Activated T-cell treated with anti-CD3 and anti-CD28 coated beads, Interleukin-2, amount 50 U/mL, for 4 hours (primary cell): ENCODE results near the gene RAD50. TPM values are rescaled to one million over a fixed set of nuclear protein-coding genes. Genes with fewer than 3 reads are reported as not detected.
"Not testable (repeated sequence)": the region's sequence is repeated elsewhere in the genome, so short reads cannot be mapped to it uniquely, and the experiment has no call there.

Experiments used
- ATAC-seq, 2 donors: fragments of 200-7000 bp; cut with Tn5 transposase; one replicate each; pipeline ENCODE4 v1.10.0; 2021
- DNase-seq: peaks from one replicate; pipeline ENCODE4 v3.0.0-alpha.2; 2020
- H3K27me3 Mint-ChIP-seq: one replicate; pipeline ENCODE4 v1.8.0; 2021; ENCODE audit warnings: low read depth, mixed read lengths
- H3K36me3 Mint-ChIP-seq: one replicate; pipeline ENCODE4 v1.8.0; 2022; ENCODE audit warnings: mixed read lengths; ENCODE audit not compliant: insufficient read depth
- H3K4me1 Mint-ChIP-seq: one replicate; pipeline ENCODE4 v1.8.0; 2021; ENCODE audit warnings: low read depth, mixed read lengths
- H3K4me3 Mint-ChIP-seq: one replicate; pipeline ENCODE4 v1.8.0; 2021; ENCODE audit warnings: mild to moderate bottlenecking, moderate library complexity, mixed read lengths
- H3K9me3 Mint-ChIP-seq: one replicate; pipeline ENCODE4 v1.8.0; 2021; ENCODE audit warnings: mixed read lengths
- total RNA-seq, 3 donors: library from RNA; stranded (reverse); gene quantifications; one replicate each; pipeline ENCODE4 v1.2.1, GENCODE V29; 2021

RAD50 gene
- total RNA-seq: 10 to 100 TPM; 42.7 to 46.8 (median 43.6) TPM

GRCh38 chr5:132556763-132557477 lies at the start of gene RAD50:
RAD50 (plus strand) TSS chr5:132556977; CDS start chr5:132557325, 348 bp downstream.
- ATAC-seq (peak; percentile 99), DNase-seq (peak; percentile 86)
- Mint-ChIP-seq H3K4me3 (peak within 1 kb of the TSS; percentile 99), H3K36me3 (peaks cover 3% of the 10 kb centered on the region), H3K27me3 (no peaks in the 10 kb centered on the region), H3K9me3 (peaks cover 7% of the 10 kb centered on the region), H3K4me1 (peaks cover 29% of the 10 kb centered on the region)

- ATAC-seq (no peak), DNase-seq (no peak)
- H3K9me3 Mint-ChIP-seq: peaks cover 7% of the 10 kb centered on the region
- no peaks in the 10 kb centered on the region for H3K36me3 Mint-ChIP-seq
- no peak overlapping the region for H3K4me3 Mint-ChIP-seq
- peaks cover 1% of the 10 kb centered on the region for H3K4me1 Mint-ChIP-seq
- H3K27me3 Mint-ChIP-seq: peaks cover 8% of the 10 kb centered on the region
Measured at GRCh38 chr5:132510076-132510475, 46.7 kb upstream of the RAD50 start.

DNA sequence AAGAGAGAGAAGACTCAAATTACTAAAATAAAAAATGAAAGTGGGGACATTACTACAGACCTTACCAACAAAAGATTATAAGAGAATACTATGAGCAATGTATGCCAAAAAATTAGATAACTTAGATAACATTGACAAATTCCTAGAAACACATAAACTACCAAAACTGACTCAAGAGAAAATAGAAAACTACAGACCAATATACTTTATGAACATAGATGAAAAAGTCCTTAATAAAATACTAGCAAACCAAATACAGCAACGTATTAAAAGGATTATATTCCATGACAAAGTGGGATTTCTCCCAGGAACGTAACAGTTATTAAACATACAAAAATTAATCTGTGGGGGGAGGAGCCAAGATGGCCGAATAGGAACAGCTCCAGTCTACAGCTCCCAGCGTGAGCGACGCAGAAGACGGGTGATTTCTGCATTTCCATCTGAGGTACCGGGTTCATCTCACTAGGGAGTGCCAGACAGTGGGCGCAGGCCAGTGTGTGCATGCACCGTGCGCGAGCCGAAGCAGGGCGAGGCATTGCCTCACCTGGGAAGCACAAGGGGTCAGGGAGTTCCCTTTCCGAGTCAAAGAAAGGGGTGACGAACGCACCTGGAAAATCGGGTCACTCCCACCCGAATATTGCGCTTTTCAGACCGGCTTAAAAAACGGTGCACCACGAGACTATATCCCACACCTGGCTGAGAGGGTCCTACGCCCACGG lies 43.0 kb upstream of the RAD50 start:
- H3K4me3 Mint-ChIP-seq, ATAC-seq, H3K4me1 Mint-ChIP-seq, DNase-seq, H3K36me3 Mint-ChIP-seq, H3K9me3 Mint-ChIP-seq, H3K27me3 Mint-ChIP-seq: not testable (repeated sequence)

DNA sequence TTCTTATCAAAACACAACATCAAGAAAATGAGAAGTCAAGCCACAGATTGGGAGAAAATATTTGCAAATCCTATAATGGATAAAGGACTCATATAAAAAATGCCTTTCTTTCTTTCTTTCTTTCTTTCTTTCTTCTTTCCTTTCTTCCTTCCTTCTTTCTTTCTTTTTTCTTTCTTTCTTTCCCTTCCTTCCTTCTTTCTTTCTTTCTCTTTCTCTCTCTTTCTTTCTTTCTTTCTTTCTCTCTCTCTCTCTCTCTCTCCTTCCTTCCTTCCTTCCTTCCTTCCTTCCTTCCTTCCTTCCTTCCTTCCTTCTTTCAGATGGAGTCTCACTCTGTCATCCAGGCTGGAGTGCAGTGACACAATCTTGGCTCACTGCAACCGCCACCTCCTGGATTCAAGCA lies 34.7 kb upstream of the RAD50 start:
- not testable (repeated sequence) for H3K4me3 Mint-ChIP-seq, ATAC-seq, H3K9me3 Mint-ChIP-seq, H3K27me3 Mint-ChIP-seq, H3K36me3 Mint-ChIP-seq, DNase-seq
- peaks cover 26% of the 10 kb centered on the region for H3K4me1 Mint-ChIP-seq

DNA sequence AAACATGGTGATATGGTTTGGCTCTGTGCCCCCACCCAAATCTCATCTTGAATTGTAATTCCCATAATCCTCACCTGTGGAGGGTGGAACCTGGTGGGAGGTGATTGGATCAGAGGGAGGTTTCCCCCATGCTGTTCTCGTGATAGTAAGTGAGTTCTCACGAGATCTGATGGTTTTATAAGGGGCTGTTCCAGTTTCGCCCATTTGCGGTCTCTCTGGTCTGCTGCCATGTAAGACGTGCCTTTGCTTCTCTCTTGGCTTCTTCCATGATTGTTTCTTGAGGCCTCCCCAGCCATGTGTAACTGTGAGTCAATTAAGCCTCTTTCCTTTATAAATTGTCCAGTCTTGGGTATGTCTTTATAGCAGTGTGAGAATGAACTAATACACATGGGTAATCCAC lies 31.9 kb upstream of the RAD50 start:
- not testable (repeated sequence) for DNase-seq, H3K27me3 Mint-ChIP-seq, H3K36me3 Mint-ChIP-seq, H3K4me3 Mint-ChIP-seq, ATAC-seq, H3K9me3 Mint-ChIP-seq
- H3K4me1 Mint-ChIP-seq: peaks cover 34% of the 10 kb centered on the region

GRCh38 chr5:132525299-132525724 lies 31.5 kb upstream of the RAD50 start:
- Mint-ChIP-seq H3K9me3 (no peaks in the 10 kb centered on the region), H3K36me3 (no peaks in the 10 kb centered on the region), H3K4me1 (peaks cover 31% of the 10 kb centered on the region), H3K4me3 (no peak overlapping the region), H3K27me3 (no peaks in the 10 kb centered on the region)
- peak; percentile 77 to 86 for ATAC-seq
- no peak for DNase-seq

DNA sequence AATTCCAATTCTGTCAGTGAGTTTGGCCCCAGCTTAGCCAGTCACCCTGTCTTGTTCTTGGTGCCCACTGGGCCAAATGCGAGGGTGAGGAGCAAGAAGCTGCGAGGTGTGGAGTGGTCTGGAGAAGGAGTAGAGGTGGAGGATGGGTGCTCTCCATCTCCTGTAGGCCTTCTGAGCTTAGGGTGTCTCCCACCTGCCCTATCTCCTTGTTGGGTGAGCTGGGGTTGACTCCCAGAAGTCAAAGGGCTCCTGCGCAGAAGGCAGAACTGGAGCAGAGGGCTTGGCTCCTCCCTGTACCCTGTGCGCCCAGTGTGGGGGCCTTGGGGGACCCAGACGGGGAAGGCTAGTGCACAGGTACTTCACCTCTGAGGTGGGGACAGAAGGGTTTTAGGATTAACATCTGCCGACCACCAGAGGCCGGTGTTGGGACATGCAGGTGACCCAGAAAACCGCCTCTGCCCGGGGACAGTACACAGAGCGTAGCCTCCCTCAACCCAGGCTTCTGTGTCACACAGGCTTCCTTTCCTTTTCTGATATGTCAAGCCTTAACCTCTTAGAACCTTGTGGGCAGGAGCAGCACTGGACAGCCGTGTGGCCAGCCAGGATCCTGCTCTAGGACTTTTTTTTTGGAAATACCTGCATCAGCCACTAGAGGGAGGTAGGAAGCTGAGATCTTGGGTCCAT lies 30.3 kb upstream of the RAD50 start:
- H3K27me3 Mint-ChIP-seq: no peaks in the 10 kb centered on the region
- DNase-seq (peak; percentile 12), ATAC-seq (peak; percentile 20 to 33)
- H3K4me3 Mint-ChIP-seq: no peak overlapping the region
- H3K9me3 Mint-ChIP-seq: no peaks in the 10 kb centered on the region
- H3K4me1 Mint-ChIP-seq: peaks cover 27% of the 10 kb centered on the region
- H3K36me3 Mint-ChIP-seq: no peaks in the 10 kb centered on the region

GRCh38 chr5:132526974-132527564 lies 29.7 kb upstream of the RAD50 start:
- no peaks in the 10 kb centered on the region for H3K36me3 Mint-ChIP-seq
- DNase-seq (no peak), ATAC-seq (no peak)
- peaks cover 34% of the 10 kb centered on the region for H3K4me1 Mint-ChIP-seq
- H3K27me3 Mint-ChIP-seq: no peaks in the 10 kb centered on the region
- no peaks in the 10 kb centered on the region for H3K9me3 Mint-ChIP-seq
- H3K4me3 Mint-ChIP-seq: no peak overlapping the region

- Mint-ChIP-seq H3K36me3 (no peaks in the 10 kb centered on the region), H3K4me1 (peaks cover 34% of the 10 kb centered on the region), H3K9me3 (no peaks in the 10 kb centered on the region), H3K27me3 (no peaks in the 10 kb centered on the region), H3K4me3 (no peak overlapping the region)
- ATAC-seq (no peak), DNase-seq (no peak)
Measured at GRCh38 chr5:132528021-132528420, 28.8 kb upstream of the RAD50 start.

GRCh38 chr5:132528866-132529634 lies 27.7 kb upstream of the RAD50 start:
- Mint-ChIP-seq H3K4me3 (no peak overlapping the region), H3K4me1 (peaks cover 34% of the 10 kb centered on the region), H3K36me3 (no peaks in the 10 kb centered on the region), H3K9me3 (no peaks in the 10 kb centered on the region), H3K27me3 (no peaks in the 10 kb centered on the region)
- ATAC-seq: peak in 1 of 2 donors; percentile 31
- DNase-seq: no peak

- H3K27me3 Mint-ChIP-seq: no peaks in the 10 kb centered on the region
- H3K36me3 Mint-ChIP-seq: no peaks in the 10 kb centered on the region
- no peak for DNase-seq
- ATAC-seq: peak in 1 of 2 donors; percentile 10
- no peak overlapping the region for H3K4me3 Mint-ChIP-seq
- H3K4me1 Mint-ChIP-seq: peaks cover 21% of the 10 kb centered on the region
- H3K9me3 Mint-ChIP-seq: no peaks in the 10 kb centered on the region
Measured at GRCh38 chr5:132530946-132531345, 25.8 kb upstream of the RAD50 start.

GRCh38 chr5:132539716-132540115 lies 17.1 kb upstream of the RAD50 start:
- Mint-ChIP-seq H3K4me1 (peaks cover 3% of the 10 kb centered on the region), H3K27me3 (no peaks in the 10 kb centered on the region), H3K4me3 (no peak overlapping the region), H3K9me3 (no peaks in the 10 kb centered on the region), H3K36me3 (no peaks in the 10 kb centered on the region)
- ATAC-seq (no peak), DNase-seq (no peak)

DNA sequence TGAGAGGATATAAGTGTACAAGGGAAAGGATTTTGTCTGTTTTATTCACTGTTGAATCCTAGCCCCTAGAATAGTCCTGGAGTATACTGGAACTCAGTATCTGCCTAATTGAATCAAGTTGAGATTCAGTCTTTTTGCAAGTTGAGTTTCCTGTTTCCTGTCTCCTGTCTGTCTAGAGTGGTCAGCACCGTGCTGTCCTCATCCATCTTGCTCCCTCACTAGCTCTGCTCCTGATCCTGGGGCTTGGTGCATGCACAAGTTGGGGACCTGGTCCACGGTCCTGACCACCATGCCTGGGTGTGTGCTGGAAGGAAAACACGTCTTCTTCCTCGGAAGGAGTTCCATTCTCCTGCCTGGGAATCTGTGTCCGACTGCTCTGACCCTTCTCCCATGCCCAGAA lies 16.6 kb upstream of the RAD50 start:
- DNase-seq: no peak
- ATAC-seq: no peak
- Mint-ChIP-seq H3K27me3 (no peaks in the 10 kb centered on the region), H3K36me3 (no peaks in the 10 kb centered on the region), H3K4me1 (peaks cover 3% of the 10 kb centered on the region), H3K4me3 (no peak overlapping the region), H3K9me3 (no peaks in the 10 kb centered on the region)

GRCh38 chr5:132540764-132541163 lies 16.0 kb upstream of the RAD50 start:
- no peak for DNase-seq
- Mint-ChIP-seq H3K4me1 (peaks cover 3% of the 10 kb centered on the region), H3K36me3 (no peaks in the 10 kb centered on the region), H3K27me3 (no peaks in the 10 kb centered on the region), H3K4me3 (no peak overlapping the region), H3K9me3 (no peaks in the 10 kb centered on the region)
- ATAC-seq: no peak
